Activated CD4-positive, alpha-beta T cell treated with anti-CD3 and anti-CD28 coated beads, Interleukin-2, amount 10 ng/mL, durations not matched to agents 24 days and 14 days (primary cell): ENCODE results near the gene PRC1. TPM values are rescaled to one million over a fixed set of nuclear protein-coding genes. Genes with fewer than 3 reads are reported as not detected.
A peak's percentile ranks its signal among the peaks of the same experiment; 100 is the strongest.
"Not testable (repeated sequence)": the region's sequence is repeated elsewhere in the genome, so short reads cannot be mapped to it uniquely, and the experiment has no call there.

Source experiments
- DNase-seq: peaks from one replicate; pipeline ENCODE4 v3.0.0; 2022
- H3K27ac Mint-ChIP-seq: one replicate; pipeline ENCODE4 v1.8.0; 2022; ENCODE audit warnings: mild to moderate bottlenecking, mixed read lengths
- H3K27me3 Mint-ChIP-seq: one replicate; pipeline ENCODE4 v1.8.0; 2022; ENCODE audit warnings: mixed read lengths
- H3K36me3 Mint-ChIP-seq: one replicate; pipeline ENCODE4 v1.8.0; 2022; ENCODE audit warnings: low read depth, mild to moderate bottlenecking, mixed read lengths
- H3K4me1 Mint-ChIP-seq: one replicate; pipeline ENCODE4 v1.8.0; 2021; ENCODE audit warnings: mixed read lengths
- H3K4me3 Mint-ChIP-seq: one replicate; pipeline ENCODE4 v1.8.0; 2022; ENCODE audit warnings: mild to moderate bottlenecking, moderate library complexity, mixed read lengths
- H3K9me3 Mint-ChIP-seq: one replicate; pipeline ENCODE4 v1.8.0; 2021; ENCODE audit warnings: mixed read lengths
- intact Hi-C: fragments of 100-400 bp; cut with micrococcal nuclease; formaldehyde crosslinking; loops from one replicate; pipeline ENCODE4 v1.15.1; 2023
- total RNA-seq: library from RNA; stranded (reverse); gene quantifications from 2 replicates; pipeline ENCODE4 v1.2.3, GENCODE V29; 2022

Gene PRC1
- total RNA-seq, 1 donor from 2014 or later = 85.0 TPM

DNA sequence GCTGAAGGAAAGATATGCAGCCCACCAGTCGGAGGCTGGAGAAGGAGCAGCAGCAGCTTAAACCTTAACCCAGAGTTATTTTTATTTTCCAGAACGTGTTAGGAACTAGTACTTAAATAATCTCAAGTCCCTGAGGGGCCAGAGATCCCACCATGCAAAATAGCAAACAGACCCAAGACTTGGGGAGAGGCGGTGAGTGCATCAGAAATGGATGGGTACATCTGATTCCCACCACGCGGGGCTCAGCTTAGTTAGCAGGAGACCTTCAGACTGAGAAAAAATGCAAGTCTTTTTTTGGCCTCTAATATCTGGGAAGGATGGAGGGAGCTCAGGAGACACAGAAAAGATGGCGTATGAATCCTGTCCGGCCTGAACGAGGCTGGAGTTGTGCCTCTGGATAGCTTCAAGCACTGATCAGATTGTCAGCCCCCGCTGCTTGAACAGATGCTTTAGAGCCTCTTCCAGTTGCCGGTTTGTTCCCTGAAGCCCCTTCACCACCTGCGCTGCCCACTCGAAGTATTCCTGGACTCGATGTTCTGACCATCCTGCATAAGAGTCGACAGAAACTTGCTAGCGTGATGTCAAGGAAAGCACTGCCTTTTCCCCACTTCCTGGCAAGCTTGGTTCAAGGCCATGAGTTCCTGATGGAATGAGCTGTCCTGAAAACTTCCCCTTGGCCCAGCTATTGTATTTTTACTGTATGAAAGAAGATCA lies 63.3 kb downstream of the PRC1 start:
- no peaks in the 10 kb centered on the region for H3K27me3 Mint-ChIP-seq
- H3K27ac Mint-ChIP-seq = peak overlapping the region; percentile 99
- H3K36me3 Mint-ChIP-seq = peaks cover 4% of the 10 kb centered on the region
- peak; percentile 67 for DNase-seq
- H3K4me3 Mint-ChIP-seq = peak overlapping the region; percentile 99
- intact Hi-C loops = loop anchor here (5.0 to 10.0 kb wide), 5 partner anchors 59 to 1596 kb away; partner anchors contain the start of genes IQGAP1 and POLG
- no peaks in the 10 kb centered on the region for H3K9me3 Mint-ChIP-seq
- peaks cover 39% of the 10 kb centered on the region for H3K4me1 Mint-ChIP-seq

DNA sequence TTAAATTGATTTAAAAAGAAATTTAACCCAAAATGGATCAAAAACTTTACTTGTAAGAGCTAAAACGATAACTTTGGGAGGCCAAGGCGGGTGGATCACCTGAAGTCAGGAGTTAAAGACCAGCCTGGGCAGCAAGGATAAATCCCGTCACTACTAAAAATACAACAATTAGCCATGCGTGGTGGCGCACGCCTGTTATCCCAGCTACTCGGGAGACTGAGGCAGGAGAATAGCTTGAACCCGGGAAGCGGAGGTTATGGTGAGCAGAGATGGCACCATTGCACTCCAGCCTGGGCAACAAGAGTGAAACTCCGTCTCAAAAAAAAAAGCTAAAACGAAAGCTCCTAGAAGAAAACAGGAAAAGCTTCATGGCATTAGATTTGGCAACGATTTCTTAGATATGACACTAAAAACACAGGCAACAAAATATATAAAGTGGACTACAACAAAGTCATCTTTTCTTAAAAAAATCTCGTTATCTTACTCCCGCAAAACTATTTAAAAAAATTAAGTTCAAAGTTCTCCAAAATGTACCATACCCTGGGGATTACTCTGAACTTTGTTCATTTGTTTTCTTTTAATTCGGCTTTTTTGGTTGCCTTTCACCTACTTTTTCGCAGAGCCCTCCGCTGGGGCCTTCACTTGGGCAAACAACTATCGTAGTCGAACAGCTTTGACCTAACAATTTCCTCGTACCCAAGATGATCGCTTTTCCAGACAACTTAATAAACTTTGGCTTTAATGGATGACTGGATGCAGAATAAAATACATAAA lies 64.9 kb downstream of the PRC1 start:
- peak overlapping the region; percentile 99 for H3K4me3 Mint-ChIP-seq
- peak; percentile 64 for DNase-seq
- no peaks in the 10 kb centered on the region for H3K9me3 Mint-ChIP-seq
- peaks cover 42% of the 10 kb centered on the region for H3K4me1 Mint-ChIP-seq
- peak overlapping the region; percentile 99 for H3K27ac Mint-ChIP-seq
- H3K27me3 Mint-ChIP-seq = no peaks in the 10 kb centered on the region
- intact Hi-C loops = loop anchor here (5.0 to 10.0 kb wide), 5 partner anchors 57 to 1595 kb away; partner anchors contain the start of genes IQGAP1 and POLG
- H3K36me3 Mint-ChIP-seq = peaks cover 5% of the 10 kb centered on the region

DNA sequence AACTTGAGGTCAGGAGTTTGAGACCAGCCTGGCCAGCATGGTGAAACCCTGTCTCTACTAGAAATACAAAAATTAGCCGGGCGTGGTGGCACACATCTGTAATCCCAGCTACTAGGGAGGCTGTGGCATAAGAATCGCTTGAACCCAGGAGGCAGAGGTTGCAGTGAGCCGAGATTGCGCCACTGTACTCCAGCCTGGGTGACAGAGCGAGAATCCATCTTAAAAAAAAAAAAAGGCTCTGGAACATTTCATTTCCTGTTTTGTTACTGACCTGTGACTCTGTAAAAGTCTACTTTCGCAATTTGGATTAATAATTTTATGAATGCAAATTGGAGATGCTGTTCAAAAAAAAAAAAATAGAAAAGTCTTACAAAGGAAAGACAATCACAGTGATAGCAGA lies 66.2 kb downstream of the PRC1 start:
- intact Hi-C loops, H3K9me3 Mint-ChIP-seq, H3K27me3 Mint-ChIP-seq, DNase-seq: not testable (repeated sequence)
- H3K4me1 Mint-ChIP-seq = peaks cover 42% of the 10 kb centered on the region
- H3K4me3 Mint-ChIP-seq = peak overlapping the region; percentile 40
- peak overlapping the region; percentile 64 for H3K27ac Mint-ChIP-seq
- peaks cover 11% of the 10 kb centered on the region for H3K36me3 Mint-ChIP-seq

DNA sequence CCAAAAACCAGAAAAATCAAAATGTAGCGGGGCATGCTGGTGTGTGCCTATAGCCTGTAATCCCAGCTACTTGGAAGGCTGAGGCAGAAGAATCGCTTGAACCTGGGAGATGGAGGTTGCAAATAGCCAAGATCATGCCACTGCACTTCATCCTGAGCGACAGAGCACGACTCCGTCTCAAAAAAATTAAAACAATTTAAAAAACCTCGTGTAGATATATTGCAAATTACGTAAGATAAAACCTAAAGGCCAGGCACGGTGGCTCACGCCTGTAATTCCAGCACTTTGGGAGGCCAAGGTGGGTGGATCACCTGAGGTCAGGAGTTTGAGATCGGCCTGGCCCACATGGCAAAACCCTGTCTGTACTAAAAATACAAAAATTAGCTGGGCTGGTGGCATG lies 67.6 kb downstream of the PRC1 start:
- H3K9me3 Mint-ChIP-seq, H3K4me3 Mint-ChIP-seq, intact Hi-C loops, H3K27me3 Mint-ChIP-seq, H3K27ac Mint-ChIP-seq, DNase-seq: not testable (repeated sequence)
- Mint-ChIP-seq H3K4me1 (peaks cover 48% of the 10 kb centered on the region), H3K36me3 (peaks cover 16% of the 10 kb centered on the region)

DNA sequence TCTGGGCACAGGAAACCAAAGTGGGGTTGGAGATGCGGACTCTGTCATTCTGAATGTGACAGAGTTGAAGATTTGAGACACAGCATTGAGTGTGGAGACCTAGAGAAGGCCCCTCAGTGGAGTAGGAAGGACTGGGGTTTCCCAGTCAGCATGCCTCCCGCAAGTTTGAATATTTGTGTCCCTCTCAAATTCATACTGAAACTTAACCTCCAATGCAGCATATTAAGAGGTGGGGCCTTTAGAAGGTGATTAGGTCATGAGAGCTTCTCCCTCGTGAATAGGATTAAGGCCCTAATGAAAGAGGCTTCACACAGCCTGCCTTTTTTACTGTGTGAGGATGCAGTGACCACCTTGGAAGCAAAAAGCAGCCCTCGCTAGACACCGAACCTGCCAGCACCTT lies 70.0 kb downstream of the PRC1 start:
- peaks cover 35% of the 10 kb centered on the region for H3K4me1 Mint-ChIP-seq
- H3K4me3 Mint-ChIP-seq = no peak overlapping the region
- intact Hi-C loops = loop anchor here (1.0 kb wide), 1 partner anchor 22 kb away; no protein-coding TSS in a partner anchor
- peaks cover 34% of the 10 kb centered on the region for H3K36me3 Mint-ChIP-seq
- DNase-seq = no peak
- H3K27me3 Mint-ChIP-seq = no peaks in the 10 kb centered on the region
- peak overlapping the region; percentile 77 for H3K27ac Mint-ChIP-seq
- H3K9me3 Mint-ChIP-seq = no peaks in the 10 kb centered on the region

DNA sequence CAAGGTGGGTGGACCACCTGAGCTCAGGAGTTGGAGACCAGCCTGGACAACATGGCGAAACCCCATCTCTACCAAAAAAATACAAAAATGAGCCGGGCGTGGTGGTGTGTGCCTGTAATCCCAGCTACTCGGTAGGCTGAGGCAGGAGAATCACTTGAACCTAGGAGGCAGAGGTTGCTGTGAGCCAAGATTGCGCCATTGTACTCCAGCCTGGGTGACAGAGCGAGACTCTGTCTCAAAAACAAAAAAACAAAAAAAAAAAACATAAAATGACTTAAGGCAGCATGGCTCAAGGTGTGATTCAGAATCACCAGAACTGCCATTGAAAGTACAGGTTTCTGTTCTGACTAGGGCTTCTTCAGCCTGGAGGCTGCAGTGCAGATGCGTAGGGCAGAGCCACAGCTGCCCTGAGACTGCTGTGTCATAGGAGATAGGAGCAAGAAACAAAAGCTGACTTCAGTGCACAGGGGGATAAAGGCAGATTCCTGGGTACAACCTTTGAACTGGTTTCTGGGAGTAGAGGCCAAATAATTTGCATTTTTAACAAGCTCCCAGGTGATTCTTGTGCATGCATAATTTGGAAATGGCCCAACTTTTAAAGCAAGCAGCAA lies 71.5 kb downstream of the PRC1 start:
- Mint-ChIP-seq H3K27ac (peak overlapping the region; percentile 78), H3K36me3 (peaks cover 46% of the 10 kb centered on the region), H3K4me1 (peaks cover 29% of the 10 kb centered on the region)
- intact Hi-C loops, H3K9me3 Mint-ChIP-seq, H3K27me3 Mint-ChIP-seq, H3K4me3 Mint-ChIP-seq: not testable (repeated sequence)
- DNase-seq = peak; percentile 73

DNA sequence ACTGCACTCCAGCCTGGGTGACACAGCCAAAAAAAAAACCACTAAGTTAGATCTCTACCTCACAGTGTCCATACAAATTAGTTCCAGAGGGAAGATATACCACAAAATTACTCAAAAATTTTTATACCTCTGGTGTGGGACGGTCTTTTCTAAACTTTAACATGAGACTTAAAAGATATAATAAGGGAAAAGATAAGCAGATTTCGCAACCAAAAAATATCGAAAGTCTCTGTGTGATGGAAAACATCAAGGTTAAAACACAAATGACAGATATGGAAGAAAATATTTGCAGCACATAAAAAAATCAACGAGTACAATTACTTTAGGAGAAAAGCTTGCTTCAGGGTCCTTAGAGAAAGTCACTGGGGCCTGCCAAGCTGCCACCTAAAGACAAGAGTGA lies 72.4 kb downstream of the PRC1 start:
- DNase-seq = no peak
- H3K4me3 Mint-ChIP-seq = no peak overlapping the region
- H3K27me3 Mint-ChIP-seq = no peaks in the 10 kb centered on the region
- no peaks in the 10 kb centered on the region for H3K9me3 Mint-ChIP-seq
- intact Hi-C loops = no loop called here
- peak overlapping the region; percentile 53 for H3K27ac Mint-ChIP-seq
- H3K36me3 Mint-ChIP-seq = peaks cover 55% of the 10 kb centered on the region
- peaks cover 29% of the 10 kb centered on the region for H3K4me1 Mint-ChIP-seq

DNA sequence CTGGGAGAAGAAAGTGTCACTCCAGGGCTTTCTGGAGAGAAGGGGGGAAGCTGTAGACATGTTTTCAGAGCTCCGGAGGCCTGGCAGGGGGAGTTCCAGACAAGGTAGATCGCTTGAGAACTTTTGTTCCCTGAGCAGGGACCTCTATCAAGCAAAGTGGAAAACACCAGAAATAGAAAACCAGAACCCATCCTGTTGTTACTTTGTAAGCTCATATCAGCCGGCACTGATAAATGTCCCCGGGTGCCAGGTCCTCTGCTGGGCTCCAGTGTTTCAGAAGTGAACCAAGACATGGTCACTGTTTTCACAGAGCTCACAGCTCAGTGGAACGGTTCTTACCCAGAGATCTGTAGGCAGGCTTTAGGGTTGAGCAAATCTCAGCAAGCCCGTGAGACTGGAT lies 75.5 kb downstream of the PRC1 start:
- no peak overlapping the region for H3K27ac Mint-ChIP-seq
- no peaks in the 10 kb centered on the region for H3K9me3 Mint-ChIP-seq
- H3K27me3 Mint-ChIP-seq = no peaks in the 10 kb centered on the region
- intact Hi-C loops = no loop called here
- peaks cover 77% of the 10 kb centered on the region for H3K36me3 Mint-ChIP-seq
- no peak for DNase-seq
- H3K4me1 Mint-ChIP-seq = peaks cover 19% of the 10 kb centered on the region
- H3K4me3 Mint-ChIP-seq = no peak overlapping the region

DNA sequence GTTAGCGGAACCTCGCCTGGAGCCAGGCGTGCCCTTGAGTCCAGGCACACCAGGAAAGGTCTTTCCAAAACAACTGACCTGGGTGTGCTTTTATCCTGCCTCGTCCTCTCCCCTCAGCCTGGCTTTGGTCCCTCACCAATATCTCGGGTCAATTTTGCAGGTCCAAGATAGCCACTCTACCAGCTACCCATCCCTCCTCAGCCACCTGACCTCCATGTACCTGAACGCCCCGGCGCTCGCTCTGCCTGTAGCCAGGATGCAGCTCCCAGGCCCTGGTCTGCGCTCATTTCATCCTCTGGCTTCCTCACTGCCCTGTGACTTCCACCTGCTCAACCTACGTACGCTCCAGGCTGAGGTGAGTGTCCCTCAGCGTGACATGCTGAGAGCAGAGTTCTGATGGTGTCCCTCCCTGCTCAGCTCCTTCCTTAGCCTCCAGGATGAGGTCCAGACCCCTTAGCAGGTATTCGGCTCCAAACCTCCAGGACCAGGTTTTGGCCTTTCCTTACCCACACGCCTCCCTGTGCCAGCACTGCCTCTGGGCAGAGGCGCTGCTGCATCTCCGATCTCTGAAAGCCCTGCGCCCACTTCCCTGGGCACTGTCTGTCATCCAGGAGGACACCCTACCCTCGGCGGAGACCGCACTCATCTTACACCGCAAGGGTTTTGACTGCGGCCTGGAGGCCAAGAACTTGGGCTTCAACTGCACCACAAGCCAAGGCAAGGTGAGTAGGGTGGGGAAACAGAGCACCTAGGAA lies 76.1 kb downstream of the PRC1 start:
- Mint-ChIP-seq H3K4me1 (peaks cover 15% of the 10 kb centered on the region), H3K27ac (no peak overlapping the region), H3K4me3 (no peak overlapping the region), H3K9me3 (no peaks in the 10 kb centered on the region), H3K36me3 (peaks cover 79% of the 10 kb centered on the region), H3K27me3 (no peaks in the 10 kb centered on the region)
- intact Hi-C loops = no loop called here
- no peak for DNase-seq

DNA sequence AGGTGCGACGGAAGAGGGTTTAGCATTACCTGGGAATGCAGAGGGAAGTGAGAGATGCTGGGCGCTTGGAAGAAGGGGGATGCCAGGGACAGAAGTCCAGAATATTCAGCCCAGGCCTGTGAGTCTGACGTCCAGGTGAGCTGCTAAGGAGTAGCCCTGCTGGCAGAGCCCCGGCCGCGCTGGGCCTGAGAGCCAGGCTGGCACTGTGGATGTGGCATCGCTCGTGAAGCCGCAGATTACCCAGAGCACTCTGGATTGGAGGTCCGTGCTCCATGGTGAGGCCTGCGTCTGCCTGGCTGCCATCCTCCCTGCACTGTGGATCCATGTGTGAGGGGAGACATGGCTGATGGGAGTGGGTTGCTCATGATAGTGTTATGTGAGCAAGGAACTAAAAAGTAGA lies 76.8 kb downstream of the PRC1 start:
- H3K27ac Mint-ChIP-seq = no peak overlapping the region
- intact Hi-C loops = no loop called here
- peaks cover 9% of the 10 kb centered on the region for H3K4me1 Mint-ChIP-seq
- no peak for DNase-seq
- H3K9me3 Mint-ChIP-seq = no peaks in the 10 kb centered on the region
- no peak overlapping the region for H3K4me3 Mint-ChIP-seq
- no peaks in the 10 kb centered on the region for H3K27me3 Mint-ChIP-seq
- H3K36me3 Mint-ChIP-seq = peaks cover 85% of the 10 kb centered on the region

DNA sequence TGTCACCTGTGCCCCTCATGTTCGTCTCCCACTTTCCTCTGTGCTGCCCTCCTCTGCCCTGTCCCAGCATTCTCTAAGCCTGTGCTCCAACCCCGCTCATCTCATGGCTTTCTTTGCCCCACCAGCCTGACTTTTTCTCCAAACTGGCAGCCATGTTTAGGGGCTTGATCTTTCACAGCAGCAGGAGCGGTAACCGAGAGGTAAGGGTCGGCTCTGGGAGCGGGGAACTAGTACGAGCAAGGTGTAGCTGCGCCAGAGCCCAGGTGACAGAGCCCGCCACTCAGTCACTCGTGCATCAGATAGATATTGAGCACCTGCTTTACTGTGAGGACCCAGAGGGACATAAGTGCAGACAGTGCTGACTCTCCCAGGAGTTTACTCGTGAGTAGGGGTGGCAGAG lies 77.9 kb downstream of the PRC1 start:
- intact Hi-C loops = no loop called here
- Mint-ChIP-seq H3K4me1 (peaks cover 4% of the 10 kb centered on the region), H3K4me3 (no peak overlapping the region), H3K9me3 (no peaks in the 10 kb centered on the region), H3K36me3 (peaks cover 86% of the 10 kb centered on the region), H3K27ac (no peak overlapping the region), H3K27me3 (no peaks in the 10 kb centered on the region)
- DNase-seq = no peak
